ENCODE measurements around the gene TBC1D22A.
A peak's percentile ranks its signal among the peaks of the same experiment; 100 is the strongest.

Gene TBC1D22A

GRCh38 chr22:46843821-46844255 lies 81.4 kb downstream of the TBC1D22A start:
- DNase-seq = no peak

- no peak for DNase-seq
These were observed 82.3 kb downstream of the TBC1D22A start for GRCh38 chr22:46844606-46845210.

- no peak for DNase-seq
These were observed 83.1 kb downstream of the TBC1D22A start for GRCh38 chr22:46845296-46846149.

- DNase-seq = peak; percentile 4
These were observed 83.8 kb downstream of the TBC1D22A start for GRCh38 chr22:46846150-46846831.

GRCh38 chr22:46846832-46847355 lies 84.4 kb downstream of the TBC1D22A start:
- DNase-seq = no peak

- no peak for DNase-seq
These were observed 85.7 kb downstream of the TBC1D22A start for GRCh38 chr22:46848197-46848596.

GRCh38 chr22:46849101-46849500 lies 86.7 kb downstream of the TBC1D22A start:
- DNase-seq = no peak

GRCh38 chr22:46849951-46850350 lies 87.5 kb downstream of the TBC1D22A start:
- no peak for DNase-seq

GRCh38 chr22:46851311-46851710 lies 88.9 kb downstream of the TBC1D22A start:
- no peak for DNase-seq

- DNase-seq = no peak
These were observed 89.5 kb downstream of the TBC1D22A start for GRCh38 chr22:46851941-46852340.

GRCh38 chr22:46852771-46853170 lies 90.3 kb downstream of the TBC1D22A start:
- DNase-seq = no peak

GRCh38 chr22:46853191-46853590 lies 90.7 kb downstream of the TBC1D22A start:
- DNase-seq = no peak

GRCh38 chr22:46854125-46854870 lies 91.8 kb downstream of the TBC1D22A start:
- DNase-seq = no peak

GRCh38 chr22:46855681-46856080 lies 93.2 kb downstream of the TBC1D22A start:
- no peak for DNase-seq

GRCh38 chr22:46856661-46857060 lies 94.2 kb downstream of the TBC1D22A start:
- DNase-seq = no peak

GRCh38 chr22:46857142-46857884 lies 94.9 kb downstream of the TBC1D22A start:
- no peak for DNase-seq

GRCh38 chr22:46857885-46858143 lies 95.4 kb downstream of the TBC1D22A start:
- DNase-seq = no peak

- DNase-seq = no peak
These were observed 95.8 kb downstream of the TBC1D22A start for GRCh38 chr22:46858181-46858771.

GRCh38 chr22:46860562-46860961 lies 98.1 kb downstream of the TBC1D22A start:
- DNase-seq = no peak

- DNase-seq = no peak
These were observed 99.3 kb downstream of the TBC1D22A start for GRCh38 chr22:46861468-46862367.

All from activated CD4-positive, alpha-beta T cell treated with anti-CD3 and anti-CD28 coated beads, Interleukin-10, Interleukin-2, amounts not matched to agents 100 ng/mL and 50 ng/mL, durations not matched to agents 16 hours and 8 hours (primary cell).